ENCODE measurements around the gene L3HYPDH.

L3HYPDH gene

GRCh38 chr14:59507063-59507751 is 23.0 kb upstream of the L3HYPDH start:
- peak; percentile 17 to 68 for DNase-seq (ENCODE audit: low read depth in 1 of 2, low spot score in 1 of 2)
- H3K27me3 ChIP-seq (ENCODE audit: insufficient read depth, poor library complexity, severe bottlenecking) = peaks cover 2% of the 10 kb centered on the region
- H3K27ac ChIP-seq (replicated peaks) = no peak overlapping the region
- H3K4me3 ChIP-seq (replicated peaks; ENCODE audit: insufficient read depth, low read length) = no peak overlapping the region
- TF ChIP-seq SPI1 (IDR thresholded peaks at IDR 0.05; ENCODE audit: borderline replicate concordance, low read depth) (no peak), CTCF (IDR thresholded peaks at IDR 0.05; ENCODE audit: insufficient read depth, low read length) (peak; percentile 98)

GRCh38 chr14:59503256-59503655 is 19.0 kb upstream of the L3HYPDH start:
- H3K4me3 ChIP-seq (replicated peaks; ENCODE audit: insufficient read depth, low read length) = no peak overlapping the region

GRCh38 chr14:59500732-59501131 is 16.5 kb upstream of the L3HYPDH start:
- TF ChIP-seq POLR2AphosphoS5 (IDR thresholded peaks at IDR 0.05; ENCODE audit: low read depth) = no peak
- TF ChIP-seq GABPA (IDR thresholded peaks at IDR 0.05; ENCODE audit: low read depth) = no peak
- no peak for TF ChIP-seq CTCF (IDR thresholded peaks at IDR 0.05; ENCODE audit: insufficient read depth, low read length)
- no peak for TF ChIP-seq REST (IDR thresholded peaks at IDR 0.05; ENCODE audit: insufficient replicate concordance, low read depth)
- no peak for TF ChIP-seq SPI1 (IDR thresholded peaks at IDR 0.05; ENCODE audit: borderline replicate concordance, low read depth)
- Histone ChIP-seq H3K4me3 (replicated peaks; ENCODE audit: insufficient read depth, low read length) (no peak overlapping the region), H3K27me3 (ENCODE audit: insufficient read depth, poor library complexity, severe bottlenecking) (no peaks in the 10 kb centered on the region), H3K27ac (replicated peaks) (no peak overlapping the region)
- no peak for DNase-seq (ENCODE audit: low read depth in 1 of 2, low spot score in 1 of 2)

More at GRCh38 chr14:59503256-59503655, 19.0 kb upstream of the L3HYPDH start:
- no peaks in the 10 kb centered on the region for H3K27me3 ChIP-seq (ENCODE audit: insufficient read depth, poor library complexity, severe bottlenecking)
- no peak for TF ChIP-seq REST (IDR thresholded peaks at IDR 0.05; ENCODE audit: insufficient replicate concordance, low read depth)
- TF ChIP-seq CTCF (IDR thresholded peaks at IDR 0.05; ENCODE audit: insufficient read depth, low read length) = no peak
- TF ChIP-seq POLR2AphosphoS5 (IDR thresholded peaks at IDR 0.05; ENCODE audit: low read depth) = no peak
- no peak for TF ChIP-seq SPI1 (IDR thresholded peaks at IDR 0.05; ENCODE audit: borderline replicate concordance, low read depth)
- no peak overlapping the region for H3K27ac ChIP-seq (replicated peaks)
- DNase-seq (ENCODE audit: low read depth in 1 of 2, low spot score in 1 of 2) = no peak

GRCh38 chr14:59492384-59492783 is 8.2 kb upstream of the L3HYPDH start:
- Histone ChIP-seq H3K27ac (replicated peaks) (no peak overlapping the region), H3K27me3 (ENCODE audit: insufficient read depth, poor library complexity, severe bottlenecking) (no peaks in the 10 kb centered on the region), H3K4me3 (replicated peaks; ENCODE audit: insufficient read depth, low read length) (no peak overlapping the region)
- TF ChIP-seq SPI1 (IDR thresholded peaks at IDR 0.05; ENCODE audit: borderline replicate concordance, low read depth) (no peak), REST (IDR thresholded peaks at IDR 0.05; ENCODE audit: insufficient replicate concordance, low read depth) (no peak), POLR2AphosphoS5 (IDR thresholded peaks at IDR 0.05; ENCODE audit: low read depth) (no peak), GABPA (IDR thresholded peaks at IDR 0.05; ENCODE audit: low read depth) (no peak), CTCF (IDR thresholded peaks at IDR 0.05; ENCODE audit: insufficient read depth, low read length) (no peak)
- no peak for DNase-seq (ENCODE audit: low read depth in 1 of 2, low spot score in 1 of 2)

Data from HL-60 (cell line).